HEK293T (cell line): ENCODE results near the gene QKI.
"Not testable (repeated sequence)": the region's sequence is repeated elsewhere in the genome, so short reads cannot be mapped to it uniquely, and the experiment has no call there.

ENCODE experiments used
- CTCF ChIA-PET: fragments of 350-600 bp; formaldehyde crosslinking; extraction: SDS; loops from one replicate; lab custom pipeline; 2021; ENCODE audit warnings: antibody characterized with exemption, inconsistent platforms; lab: Yijun Ruan, JAX
- POLR2A ChIA-PET: fragments of 350-600 bp; formaldehyde crosslinking; extraction: SDS; loops from one replicate; lab custom pipeline; 2020; ENCODE audit warnings: antibody characterized with exemption, inconsistent platforms; lab: Yijun Ruan, JAX
- DNase-seq: peaks from one replicate; pipeline ENCODE4 v3.0.0; 2012; ENCODE audit warnings: mixed read lengths; ENCODE audit errors: extremely low spot score
- ARNT ChIP-seq: fragments of 450-650 bp; IDR thresholded peaks from 2 replicates; pipeline ENCODE4 v1.6.1; 2017; ENCODE audit warnings: mild to moderate bottlenecking
- BHLHE40 ChIP-seq: fragments of 450-650 bp; IDR thresholded peaks from 2 replicates; pipeline ENCODE4 v1.6.1; 2016; ENCODE audit warnings: mild to moderate bottlenecking, moderate library complexity, borderline replicate concordance
- CTBP1 ChIP-seq: fragments of 450-650 bp; IDR thresholded peaks from 2 replicates; pipeline ENCODE4 v1.6.1; 2016; ENCODE audit warnings: borderline replicate concordance
- ELF4 ChIP-seq: fragments of 450-650 bp; IDR thresholded peaks from 2 replicates; pipeline ENCODE4 v1.6.1; 2017; ENCODE audit warnings: antibody characterized with exemption
- FOXA1 ChIP-seq: fragments of 450-650 bp; IDR thresholded peaks from 2 replicates; pipeline ENCODE4 v1.6.1; 2016; ENCODE audit warnings: mild to moderate bottlenecking
- FOXK2 ChIP-seq: fragments of 450-650 bp; IDR thresholded peaks from 2 replicates; pipeline ENCODE4 v1.6.1; 2016; ENCODE audit warnings: mild to moderate bottlenecking
- FOXM1 ChIP-seq: fragments of 450-650 bp; IDR thresholded peaks from 2 replicates; pipeline ENCODE4 v1.6.1; 2017; ENCODE audit warnings: mild to moderate bottlenecking, borderline replicate concordance
- HDGF ChIP-seq: fragments of 450-650 bp; IDR thresholded peaks from 2 replicates; pipeline ENCODE4 v1.6.1; 2017; ENCODE audit warnings: antibody characterized with exemption, borderline replicate concordance
- L3MBTL2 ChIP-seq: fragments of 450-650 bp; conservative IDR thresholded peaks from 2 replicates; pipeline ENCODE4 v1.6.1; 2016; ENCODE audit warnings: mild to moderate bottlenecking
- LEF1 ChIP-seq: fragments of 450-650 bp; IDR thresholded peaks from 2 replicates; pipeline ENCODE4 v1.6.1; 2017; ENCODE audit warnings: mild to moderate bottlenecking, borderline replicate concordance
- NFRKB ChIP-seq: fragments of 450-650 bp; IDR thresholded peaks from 2 replicates; pipeline ENCODE4 v1.6.1; 2016; ENCODE audit warnings: mild to moderate bottlenecking, moderate library complexity
- SP1 ChIP-seq: fragments of 450-650 bp; IDR thresholded peaks from 2 replicates; pipeline ENCODE4 v1.6.1; 2017
- SUZ12 ChIP-seq: fragments of 450-650 bp; IDR thresholded peaks from 2 replicates; pipeline ENCODE4 v1.6.1; 2016; ENCODE audit warnings: mild to moderate bottlenecking
- TARDBP ChIP-seq: fragments of 450-650 bp; IDR thresholded peaks from 2 replicates; pipeline ENCODE4 v1.6.1; 2016
- ZNF384 ChIP-seq: fragments of 450-650 bp; IDR thresholded peaks from 2 replicates; pipeline ENCODE4 v1.6.1; 2016
- TF ChIP-seq, protein P1 (sequence below): fragments of 450-650 bp; IDR thresholded peaks from 2 replicates; pipeline ENCODE4 v1.6.1; 2016

Gene QKI

DNA sequence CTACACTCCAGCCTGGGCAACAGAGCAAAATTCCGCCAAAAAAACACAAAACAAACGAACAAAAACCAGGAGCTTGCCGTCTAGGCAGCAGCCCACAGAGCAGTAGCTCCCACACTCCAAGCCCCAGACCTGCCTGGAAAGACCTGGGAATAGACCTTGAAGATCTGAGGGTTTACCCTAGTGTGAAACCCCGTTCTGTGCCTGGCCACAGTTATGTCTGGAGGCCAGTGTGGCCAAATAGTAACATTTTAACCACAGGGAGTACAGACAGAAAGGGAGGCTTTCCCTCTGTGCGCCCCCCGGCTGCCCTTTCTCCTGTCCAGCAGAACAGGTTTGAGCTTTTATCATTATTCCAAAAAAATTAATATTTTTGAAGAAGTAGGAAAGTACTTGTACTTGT lies 172.4 kb downstream of the QKI start:
- ChIA-PET POLR2A (no interaction called here), CTCF (no interaction called here)
- TF ChIP-seq NFRKB (no peak), ZNF384 (no peak), LEF1 (no peak), FOXK2 (no peak), ARNT (no peak), TARDBP (no peak), ELF4 (no peak), SUZ12 (no peak), FOXM1 (no peak), L3MBTL2 (no peak), FOXA1 (no peak), HDGF (no peak), BHLHE40 (no peak), SP1 (no peak), CTBP1 (no peak)
- TF ChIP-seq, protein P1, sequence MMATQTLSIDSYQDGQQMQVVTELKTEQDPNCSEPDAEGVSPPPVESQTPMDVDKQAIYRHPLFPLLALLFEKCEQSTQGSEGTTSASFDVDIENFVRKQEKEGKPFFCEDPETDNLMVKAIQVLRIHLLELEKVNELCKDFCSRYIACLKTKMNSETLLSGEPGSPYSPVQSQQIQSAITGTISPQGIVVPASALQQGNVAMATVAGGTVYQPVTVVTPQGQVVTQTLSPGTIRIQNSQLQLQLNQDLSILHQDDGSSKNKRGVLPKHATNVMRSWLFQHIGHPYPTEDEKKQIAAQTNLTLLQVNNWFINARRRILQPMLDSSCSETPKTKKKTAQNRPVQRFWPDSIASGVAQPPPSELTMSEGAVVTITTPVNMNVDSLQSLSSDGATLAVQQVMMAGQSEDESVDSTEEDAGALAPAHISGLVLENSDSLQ: no peak
- no peak for DNase-seq

DNA sequence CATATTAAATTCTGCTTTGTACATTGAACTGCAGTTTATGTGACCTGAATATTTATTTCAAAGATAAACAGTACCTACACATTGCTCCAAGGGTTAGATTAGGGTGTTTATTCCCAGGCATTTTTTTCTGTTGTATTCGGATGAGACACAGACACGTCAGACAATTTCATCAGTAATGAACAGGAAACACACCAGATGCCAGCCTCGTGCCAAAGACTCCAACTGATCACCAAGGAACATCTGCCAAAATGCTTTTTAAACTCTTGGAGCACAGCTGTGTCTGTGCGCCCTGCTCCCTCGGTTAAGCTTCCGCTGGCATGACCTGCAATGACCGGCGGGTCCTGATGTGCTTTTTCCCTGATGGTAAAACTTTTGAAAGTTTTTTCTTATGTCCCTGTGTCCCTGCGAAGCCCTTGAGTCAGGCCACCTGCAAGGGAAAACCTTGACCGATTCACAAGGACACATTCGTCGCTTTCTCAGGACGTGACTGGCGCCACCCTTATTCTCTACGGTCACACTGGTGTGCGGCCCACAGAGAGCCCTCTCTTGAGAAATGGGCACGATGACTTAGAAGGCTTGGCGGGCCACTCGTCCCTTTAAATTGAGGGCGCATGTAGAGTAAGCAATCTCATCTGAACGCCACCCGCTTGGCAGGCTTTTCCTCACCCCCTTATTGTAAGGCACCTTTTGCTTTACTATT lies 173.9 kb downstream of the QKI start:
- no peak for DNase-seq
- CTCF ChIA-PET: no interaction called here
- POLR2A ChIA-PET: no interaction called here
- TF ChIP-seq L3MBTL2 (no peak), LEF1 (no peak), CTBP1 (no peak), NFRKB (no peak), FOXK2 (no peak), FOXA1 (no peak), ELF4 (no peak)

DNA sequence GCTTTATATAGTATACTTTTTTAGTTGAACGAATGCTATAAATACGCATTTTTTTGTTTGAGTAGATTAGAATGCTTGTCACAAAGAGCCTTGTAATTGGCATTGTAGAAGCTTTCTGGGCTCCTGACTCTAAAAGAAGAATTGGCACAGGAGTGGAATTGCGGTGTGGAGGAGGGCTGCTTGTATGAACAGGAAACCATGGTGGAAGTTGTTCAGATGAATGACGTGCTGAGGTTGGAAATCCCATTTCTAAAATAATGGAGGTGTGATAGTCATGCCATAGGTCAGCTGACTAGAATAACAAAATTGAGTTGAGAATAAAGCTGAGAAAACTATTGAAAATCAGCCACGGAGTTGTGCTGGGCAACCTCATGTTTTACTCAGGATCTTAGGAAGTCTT lies 174.9 kb downstream of the QKI start:
- DNase-seq: no peak
- TF ChIP-seq FOXK2: no peak
- TF ChIP-seq NFRKB: no peak
- no peak for TF ChIP-seq SUZ12
- TF ChIP-seq TARDBP: no peak
- TF ChIP-seq CTBP1: no peak
- TF ChIP-seq FOXA1: no peak
- TF ChIP-seq SP1: no peak
- no peak for TF ChIP-seq ELF4
- no peak for TF ChIP-seq FOXM1
- no peak for TF ChIP-seq BHLHE40
- TF ChIP-seq ZNF384: no peak
- ChIA-PET POLR2A (no interaction called here), CTCF (no interaction called here)

DNA sequence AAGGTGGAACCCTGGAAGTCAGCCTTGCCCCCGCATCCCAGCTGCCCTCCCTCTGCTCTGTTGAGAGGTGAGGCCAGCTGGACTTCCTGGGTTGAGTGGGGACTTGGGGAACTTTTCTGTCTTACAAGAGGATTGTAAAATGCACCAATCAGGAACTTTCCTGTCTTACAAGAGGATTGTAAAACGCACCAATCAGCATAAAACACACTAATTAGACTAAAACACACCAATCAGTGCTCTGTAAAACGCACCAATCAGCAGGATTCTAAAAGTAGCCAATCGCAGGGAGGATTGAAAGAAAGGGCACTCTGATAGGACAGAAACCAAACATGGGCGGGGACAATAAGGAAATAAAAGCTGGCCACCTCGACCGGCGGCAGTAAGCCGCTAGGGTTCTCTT lies 175.6 kb downstream of the QKI start:
- POLR2A ChIA-PET, CTCF ChIA-PET, DNase-seq: not testable (repeated sequence)

DNA sequence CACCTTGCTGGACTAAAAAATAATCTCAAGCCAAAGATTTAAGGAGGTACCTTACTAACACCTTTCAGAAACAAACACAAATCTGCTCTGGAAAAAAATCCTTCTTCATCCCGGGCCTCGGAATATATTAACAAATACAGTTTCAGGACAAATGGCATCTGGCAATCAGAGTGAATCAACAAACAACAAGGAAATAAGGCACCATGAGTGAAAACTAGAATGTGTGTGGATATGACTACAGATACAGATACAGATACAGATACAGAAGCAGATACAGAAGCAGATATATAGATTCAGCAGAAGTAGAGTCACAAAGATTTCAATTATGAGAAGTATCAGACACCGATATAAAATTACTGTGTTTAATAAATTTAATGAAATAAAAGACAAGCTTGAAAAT lies 178.4 kb downstream of the QKI start:
- TF ChIP-seq SP1 (no peak), FOXM1 (no peak), FOXA1 (no peak), TARDBP (no peak), ARNT (no peak), HDGF (no peak), L3MBTL2 (no peak), BHLHE40 (no peak), ZNF384 (no peak), FOXK2 (no peak), SUZ12 (no peak), NFRKB (no peak)
- TF ChIP-seq, protein P1: no peak
- ChIA-PET CTCF (no interaction called here), POLR2A (no interaction called here)
- no peak for DNase-seq

DNA sequence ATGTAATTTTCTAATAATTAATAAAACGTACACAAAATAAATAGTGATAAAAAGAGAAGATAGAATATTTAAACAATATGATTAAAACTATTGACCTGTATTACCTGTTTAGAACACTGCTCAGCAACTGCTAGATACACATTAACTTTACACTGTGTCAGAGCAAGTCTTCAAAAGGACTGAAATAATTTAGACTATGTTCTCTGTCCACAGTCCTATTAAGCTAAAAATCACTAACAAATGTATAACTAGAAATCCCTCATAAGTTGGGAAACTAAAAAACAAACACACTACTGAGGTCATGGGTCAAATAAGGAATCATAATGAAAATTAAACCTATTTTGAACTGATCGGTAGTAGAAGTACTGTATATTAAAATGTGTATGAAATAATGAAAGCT lies 181.7 kb downstream of the QKI start:
- ChIA-PET CTCF (no interaction called here), POLR2A (no interaction called here)
- DNase-seq: no peak
- no peak for TF ChIP-seq FOXK2
- no peak for TF ChIP-seq ELF4
- TF ChIP-seq ARNT: no peak

DNA sequence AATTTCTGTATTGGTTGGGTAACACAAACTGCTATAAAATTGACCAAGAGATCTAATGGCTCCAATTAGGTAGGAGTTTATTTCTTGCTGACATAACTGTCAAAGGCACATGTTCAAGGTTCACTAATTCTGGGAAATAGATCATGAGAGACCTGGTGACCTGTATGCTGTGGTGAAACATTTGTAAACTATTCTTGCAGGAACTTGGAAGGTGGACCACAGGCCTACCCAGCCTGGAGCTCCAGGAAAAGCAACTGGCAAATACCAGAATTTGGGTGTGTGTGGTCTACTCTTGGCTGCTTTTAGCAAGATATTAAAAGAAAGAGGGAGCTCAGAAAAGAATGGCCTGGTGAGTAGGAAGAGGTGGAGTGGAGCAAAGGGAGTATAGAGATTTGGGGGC lies 184.6 kb downstream of the QKI start:
- no peak for DNase-seq
- no peak for TF ChIP-seq SP1
- no peak for TF ChIP-seq L3MBTL2
- TF ChIP-seq, protein P1: no peak
- TF ChIP-seq LEF1: no peak
- no peak for TF ChIP-seq CTBP1
- TF ChIP-seq TARDBP: no peak
- no peak for TF ChIP-seq FOXK2
- TF ChIP-seq NFRKB: no peak
- no peak for TF ChIP-seq ZNF384
- no peak for TF ChIP-seq ELF4
- no peak for TF ChIP-seq HDGF
- ChIA-PET CTCF (no interaction called here), POLR2A (no interaction called here)
